GM18502 (cell line): ENCODE measurements around the gene LARGE1.
"Not testable (repeated sequence)": the region's sequence is repeated elsewhere in the genome, so short reads cannot be mapped to it uniquely, and the experiment has no call there.

Experiments used
- ATAC-seq: cut with Tn5 transposase; IDR thresholded peaks from one replicate; pipeline ENCODE4 v1.9.1; 2021; ENCODE audit warnings: mild to moderate bottlenecking; ENCODE audit not compliant: unreplicated experiment, poor library complexity

The LARGE1 gene

GRCh38 chr22:33861216-33861875 lies 58.9 kb downstream of the LARGE1 start:
- no peak for ATAC-seq

DNA sequence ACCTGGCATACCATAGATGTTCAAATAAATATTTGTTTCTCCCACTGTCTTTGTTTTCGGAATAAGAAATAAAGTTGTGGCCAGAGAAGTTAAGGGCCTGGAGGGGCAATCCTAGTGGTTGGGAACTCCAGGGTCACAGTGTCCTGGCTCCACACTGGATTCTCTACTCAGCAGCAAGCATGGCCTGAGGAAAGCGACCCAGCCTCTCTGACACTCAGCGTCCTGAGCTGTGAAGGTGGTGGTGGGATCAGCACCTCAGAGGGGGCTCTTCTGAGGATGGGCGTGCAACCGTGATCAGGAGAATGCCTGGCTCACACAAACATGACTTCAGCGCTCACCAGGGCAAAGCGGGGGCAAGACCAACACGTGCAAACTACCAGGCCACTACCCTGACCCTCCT lies 59.9 kb downstream of the LARGE1 start:
- no peak for ATAC-seq

DNA sequence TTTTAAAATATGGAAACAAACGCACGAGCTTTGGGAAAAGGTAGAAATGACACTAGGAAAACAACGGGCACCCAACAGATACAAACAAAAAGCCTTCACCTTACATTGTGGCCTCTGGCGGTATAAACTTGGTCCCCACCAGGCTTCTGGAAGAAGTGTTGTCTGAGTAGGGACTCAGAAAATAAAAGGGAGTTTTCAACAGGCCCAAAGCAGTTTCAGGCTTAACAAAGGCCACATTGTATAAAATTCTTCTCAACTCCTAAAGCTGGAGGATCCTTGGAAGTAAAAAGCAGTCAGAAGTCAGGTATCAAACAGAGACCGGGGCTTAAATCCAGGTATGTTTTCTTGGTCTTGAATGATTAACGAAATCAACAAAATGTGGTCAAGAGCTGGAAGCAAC lies 61.0 kb downstream of the LARGE1 start:
- ATAC-seq, result no peak

GRCh38 chr22:33858653-33859052 lies 61.6 kb downstream of the LARGE1 start:
- ATAC-seq, result not testable (repeated sequence)

GRCh38 chr22:33857767-33858166 lies 62.5 kb downstream of the LARGE1 start:
- not testable (repeated sequence) for ATAC-seq

GRCh38 chr22:33854724-33855123 lies 65.6 kb downstream of the LARGE1 start:
- no peak for ATAC-seq

DNA sequence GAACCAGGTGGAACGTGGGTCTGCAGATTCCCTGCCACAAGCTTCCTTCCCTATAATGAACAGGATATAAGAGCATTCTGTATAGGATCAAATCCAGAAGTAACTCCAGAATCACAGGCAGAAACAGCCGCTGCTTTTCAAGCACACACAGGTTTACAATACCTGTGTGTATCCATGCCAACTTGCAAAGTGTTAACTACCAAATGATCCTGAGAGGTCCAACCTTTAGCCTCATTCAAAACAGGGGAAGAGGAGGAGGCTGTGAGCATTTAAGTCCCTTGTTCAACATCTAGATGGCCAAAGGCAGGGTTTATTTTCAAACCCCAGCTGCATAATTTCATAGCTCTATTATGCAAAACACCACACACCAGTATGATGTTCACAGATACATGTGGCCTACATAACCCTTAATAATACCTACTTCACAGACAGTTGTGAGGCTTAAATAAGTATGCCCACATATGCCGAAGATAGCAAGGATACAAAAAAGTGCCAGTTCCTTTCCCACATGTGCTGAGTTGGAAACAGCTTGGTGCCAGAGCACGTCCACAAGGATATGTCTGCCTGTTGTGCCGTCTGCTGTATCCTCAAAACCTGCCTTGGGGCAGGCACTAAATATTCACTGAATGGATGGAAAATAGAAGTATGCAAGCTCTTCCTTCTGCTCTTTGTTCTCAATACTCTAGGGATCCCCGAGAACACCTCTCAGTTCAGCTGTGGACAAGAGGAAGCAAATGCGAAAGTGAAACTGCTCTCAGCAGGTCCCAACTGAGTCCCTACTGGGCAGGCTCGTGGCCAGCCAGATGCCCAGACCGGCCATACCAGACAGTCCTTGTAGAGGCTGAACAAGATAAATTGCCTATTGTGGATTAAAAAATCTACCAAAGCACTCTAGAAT lies 66.8 kb downstream of the LARGE1 start:
- ATAC-seq, result no peak

GRCh38 chr22:33851821-33852384 lies 68.4 kb downstream of the LARGE1 start:
- ATAC-seq, result no peak

GRCh38 chr22:33851240-33851639 lies 69.0 kb downstream of the LARGE1 start:
- ATAC-seq, result no peak

DNA sequence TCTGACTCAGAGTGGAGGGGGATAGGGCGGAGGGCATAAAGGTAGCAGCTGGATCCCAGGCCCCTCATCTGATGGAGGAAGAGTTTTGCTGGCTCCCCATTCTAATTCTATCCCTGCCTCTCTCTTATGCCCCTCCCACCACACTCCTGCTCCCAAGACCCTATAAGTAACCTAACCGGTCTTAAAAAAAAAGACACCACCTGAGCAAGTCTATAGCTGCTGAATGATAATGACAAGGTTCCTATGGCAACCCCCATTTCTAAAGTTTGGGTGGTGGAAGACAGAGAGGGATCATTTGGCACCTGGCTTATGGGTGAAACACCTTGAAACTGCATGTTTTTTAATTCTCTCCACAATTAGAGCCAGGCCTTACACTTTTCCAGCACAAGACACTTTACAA lies 69.6 kb downstream of the LARGE1 start:
- no peak for ATAC-seq

DNA sequence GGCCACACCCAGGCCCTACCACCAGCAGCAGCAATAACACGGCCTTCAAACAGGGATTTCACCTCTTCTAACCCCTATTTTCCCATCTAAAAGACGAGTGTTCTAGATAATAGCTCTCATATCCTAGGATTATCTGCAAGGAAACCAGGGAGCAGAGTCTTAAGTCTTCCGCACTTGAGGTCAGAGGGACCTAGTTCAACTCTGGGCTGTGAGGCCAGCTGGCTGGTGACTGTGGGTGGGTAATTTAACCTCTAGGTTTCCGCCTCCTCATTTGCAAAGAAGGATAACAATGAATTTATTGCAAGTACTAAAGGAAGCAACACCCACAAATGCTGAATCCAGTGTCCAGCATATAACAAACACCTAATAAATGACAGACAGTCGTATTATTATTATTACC lies 70.1 kb downstream of the LARGE1 start:
- ATAC-seq, result no peak

GRCh38 chr22:33848251-33848650 lies 72.0 kb downstream of the LARGE1 start:
- ATAC-seq, result no peak

- ATAC-seq, result no peak
Observed at GRCh38 chr22:33844273-33844672, 76.0 kb downstream of the LARGE1 start.

DNA sequence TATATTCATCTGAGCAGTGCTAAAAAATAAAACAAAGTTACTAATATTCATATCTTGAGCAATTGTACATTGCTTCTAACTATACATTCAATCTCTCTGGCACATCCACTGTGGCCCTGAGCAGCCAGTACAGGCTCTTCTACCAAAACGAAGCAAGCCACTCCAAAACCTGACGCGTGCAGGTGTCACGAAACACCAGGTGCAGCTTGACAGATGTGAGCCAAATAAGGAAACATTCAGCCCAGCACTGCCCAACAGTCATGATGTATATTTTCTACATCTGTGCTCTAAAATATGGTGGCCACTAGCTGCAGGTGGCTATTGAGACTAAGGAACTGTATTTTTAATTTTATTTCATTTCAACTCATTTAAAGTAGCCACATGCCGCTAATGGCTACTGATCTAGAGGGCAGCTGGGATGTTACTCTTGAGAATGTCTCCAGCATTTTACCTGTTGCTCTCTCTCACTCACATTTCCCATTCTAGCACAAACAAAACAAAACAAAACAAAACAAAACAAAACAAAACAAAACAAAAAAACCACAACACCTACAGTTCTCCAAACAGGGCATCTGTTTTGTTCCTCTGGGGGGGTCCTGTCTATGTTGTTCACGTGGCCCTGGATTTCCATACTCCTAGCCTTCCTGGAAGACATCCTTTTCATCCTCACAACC lies 77.7 kb downstream of the LARGE1 start:
- ATAC-seq, result no peak

- ATAC-seq, result no peak
Observed at GRCh38 chr22:33842006-33842354, 78.3 kb downstream of the LARGE1 start.

DNA sequence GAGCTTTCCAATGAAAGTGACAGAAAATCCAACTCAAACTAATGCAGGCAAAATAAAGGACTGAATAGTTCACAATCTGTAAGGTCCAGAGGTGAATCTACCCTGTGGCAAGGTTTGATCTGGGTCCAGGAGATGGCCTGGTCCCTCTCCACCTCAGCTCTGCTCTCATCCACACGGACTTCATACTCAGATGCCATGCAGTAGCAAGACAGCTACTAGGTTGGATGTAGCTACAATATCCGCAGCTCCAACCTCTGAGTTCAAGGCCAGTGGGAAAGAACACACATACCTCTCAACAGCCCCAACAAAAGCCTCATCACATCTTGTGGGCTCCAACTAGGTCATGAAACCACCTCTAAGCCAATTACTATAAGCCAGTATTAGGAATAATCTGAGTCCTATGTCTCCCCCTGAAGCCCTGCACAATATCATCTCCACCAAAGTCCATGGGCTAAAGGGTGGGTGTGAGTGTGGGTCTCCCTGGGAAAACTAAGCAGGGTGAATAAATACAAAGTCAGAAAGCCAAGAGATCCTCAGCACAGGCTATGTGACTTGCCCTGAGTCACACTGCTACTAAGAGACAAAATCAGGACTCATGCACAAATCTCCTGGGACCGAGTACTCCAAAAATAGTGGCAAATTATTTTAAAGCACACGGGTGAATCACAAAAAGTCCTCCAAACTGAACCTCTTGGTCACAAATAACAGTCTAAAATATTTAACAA lies 78.8 kb downstream of the LARGE1 start:
- no peak for ATAC-seq

GRCh38 chr22:33838644-33839043 lies 81.6 kb downstream of the LARGE1 start:
- no peak for ATAC-seq

- no peak for ATAC-seq
Observed at GRCh38 chr22:33837826-33838225, 82.5 kb downstream of the LARGE1 start.

DNA sequence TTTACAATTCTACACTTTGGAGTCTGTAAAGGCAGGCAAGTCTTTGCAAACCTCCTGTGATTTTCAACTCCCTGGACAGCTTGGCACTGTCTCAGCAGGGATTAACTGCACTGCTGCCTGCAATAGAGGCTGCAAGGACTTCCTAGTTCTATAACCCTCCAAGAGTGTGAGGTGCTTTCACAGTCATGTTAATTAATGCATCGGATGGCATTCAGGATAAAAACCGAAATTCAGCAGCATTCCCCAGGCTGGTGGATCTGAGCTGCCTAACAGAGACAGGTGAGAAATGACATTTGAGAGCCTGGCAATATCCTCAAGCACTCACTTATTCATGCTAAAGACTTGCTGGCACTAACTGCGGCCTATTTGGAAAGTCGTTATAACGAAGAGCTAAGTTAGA lies 85.0 kb downstream of the LARGE1 start:
- ATAC-seq, result no peak

DNA sequence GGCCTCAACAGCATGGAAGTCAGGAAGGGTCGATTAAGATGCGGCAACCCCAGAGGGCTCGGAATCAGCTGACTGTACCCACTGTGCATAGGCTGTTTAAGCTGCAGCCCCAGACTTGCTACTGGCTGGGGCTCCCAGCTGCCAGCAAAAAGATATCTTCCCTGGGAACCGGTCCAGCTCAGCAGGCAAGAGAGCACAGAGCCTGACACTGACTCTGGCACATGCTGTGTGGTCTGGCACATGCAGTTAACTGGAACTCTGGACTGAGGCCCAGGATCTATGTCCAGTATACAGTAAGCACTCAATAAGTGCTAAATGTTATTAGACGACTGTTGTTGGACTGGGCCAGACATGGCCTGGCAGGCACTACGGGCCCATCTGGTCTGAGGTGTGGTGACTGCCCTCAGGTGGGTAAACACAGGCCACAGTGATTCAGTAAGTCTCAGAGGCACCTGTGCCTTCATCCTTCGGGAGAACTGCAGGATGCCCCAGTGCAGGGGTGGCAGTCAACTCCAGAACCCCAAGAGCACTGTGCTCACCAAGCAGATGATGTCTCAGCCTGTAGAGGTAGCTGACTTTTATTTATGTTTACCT lies 87.6 kb downstream of the LARGE1 start:
- no peak for ATAC-seq
